Activated CD8-positive, alpha-beta memory T cell treated with anti-CD3 and anti-CD28 coated beads, Interleukin-2, amount 50 U/mL, for 48 hours (primary cell): Measurements from ENCODE around the gene YBEY.
A peak's percentile ranks its signal among the peaks of the same experiment; 100 is the strongest.
"Not testable (repeated sequence)": the region's sequence is repeated elsewhere in the genome, so short reads cannot be mapped to it uniquely, and the experiment has no call there.

Experiments
- DNase-seq: peaks from one replicate; pipeline ENCODE4 v3.0.0-alpha.2; 2020

Gene YBEY

GRCh38 chr21:46308431-46308830 lies 22.3 kb downstream of the YBEY start:
- DNase-seq, result no peak

DNA sequence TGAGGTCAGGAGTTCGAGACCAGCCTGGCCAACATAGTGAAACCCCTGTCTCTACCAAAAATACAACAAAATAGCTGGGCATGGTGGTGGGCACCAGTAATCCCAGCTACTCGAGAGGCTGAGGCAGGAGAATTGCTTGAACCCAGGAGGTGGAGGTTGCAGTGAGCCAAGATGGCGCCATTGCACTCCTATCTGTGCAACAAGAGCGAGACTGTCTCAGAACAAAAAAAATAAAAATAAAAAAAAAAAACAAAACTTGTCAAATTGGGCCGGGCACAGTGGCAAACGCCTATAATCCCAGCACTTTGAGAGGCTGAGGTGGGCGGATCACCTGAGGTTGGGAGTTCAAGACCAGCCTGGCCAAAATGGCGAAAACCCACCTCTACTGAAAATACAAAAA lies 24.1 kb downstream of the YBEY start:
- DNase-seq, result not testable (repeated sequence)

DNA sequence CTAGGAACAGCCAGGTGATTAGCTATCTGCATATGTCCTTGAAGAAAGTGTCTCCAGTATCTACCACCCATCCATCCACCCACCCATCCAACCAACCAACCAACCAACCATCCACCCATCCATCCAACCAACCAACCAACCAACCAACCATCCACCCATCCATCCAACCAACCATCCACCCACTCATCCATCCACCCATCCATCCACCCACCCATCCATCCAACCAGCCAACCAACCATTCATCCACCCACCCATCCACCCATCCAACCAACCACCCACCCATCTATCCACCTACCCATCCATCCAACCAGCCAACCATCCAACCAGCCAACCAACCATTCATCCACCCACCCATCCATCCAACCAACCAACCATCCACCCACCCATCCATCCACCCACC lies 25.4 kb downstream of the YBEY start:
- no peak for DNase-seq

DNA sequence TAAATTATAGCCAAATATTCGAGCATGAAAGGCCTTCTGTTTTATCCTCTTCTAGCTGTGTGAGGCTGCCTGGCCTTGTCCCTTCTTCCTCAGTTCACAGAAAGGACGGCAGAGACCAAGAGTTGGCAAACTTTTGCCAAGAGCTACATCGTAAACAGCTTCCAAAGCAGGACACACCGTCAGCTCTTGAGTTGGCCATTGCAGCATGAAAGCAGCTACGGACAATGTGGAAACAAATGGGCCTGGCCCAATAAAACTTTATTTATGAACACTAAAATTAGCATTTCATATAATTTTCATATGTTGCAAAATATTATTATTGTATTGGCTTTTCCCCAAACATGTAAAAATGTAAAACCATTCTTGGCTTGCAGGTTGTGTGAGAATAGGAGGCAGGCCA lies 26.8 kb downstream of the YBEY start:
- no peak for DNase-seq

GRCh38 chr21:46314441-46315020 lies 28.4 kb downstream of the YBEY start:
- no peak for DNase-seq

- no peak for DNase-seq
Observed at GRCh38 chr21:46316708-46317324, 30.7 kb downstream of the YBEY start.

DNA sequence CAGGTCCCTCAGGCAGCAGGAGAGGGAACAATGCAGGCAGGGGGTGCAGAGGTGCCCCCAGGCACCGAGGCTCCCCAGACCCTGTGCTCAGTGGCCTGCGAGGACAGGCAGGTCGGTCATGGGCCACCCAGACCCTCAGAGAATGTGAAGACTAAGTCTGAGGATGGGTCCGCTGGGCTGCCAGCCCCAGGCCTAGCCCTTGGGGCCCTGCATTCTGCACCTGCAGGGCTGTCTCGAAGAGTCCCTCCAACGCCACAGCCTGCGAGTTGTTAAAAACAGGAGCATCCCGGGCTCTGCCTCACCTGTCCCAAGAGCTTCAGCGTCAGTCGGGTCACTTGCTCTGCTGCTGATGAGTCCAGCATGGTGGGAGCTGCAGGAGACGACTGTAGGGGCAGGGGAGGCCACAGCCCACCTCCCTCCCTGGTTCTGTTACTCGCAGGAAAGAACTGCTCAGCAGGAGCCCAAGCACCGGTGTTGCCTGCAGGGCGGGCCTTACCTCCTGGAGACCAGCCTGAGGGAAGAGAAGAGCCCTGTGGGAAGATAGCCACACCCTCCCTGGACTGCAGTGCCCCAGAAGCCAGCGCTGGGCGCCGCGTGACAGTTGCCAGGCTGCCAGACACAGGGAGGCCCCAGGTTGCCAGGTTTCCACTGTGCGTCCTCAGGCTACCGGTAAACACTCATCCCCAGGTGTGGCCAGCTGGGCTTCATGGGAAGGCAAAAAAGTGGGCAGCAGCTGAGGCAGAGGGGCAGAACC lies 31.7 kb downstream of the YBEY start:
- no peak for DNase-seq

GRCh38 chr21:46318464-46318845 lies 32.3 kb downstream of the YBEY start:
- DNase-seq, result no peak

GRCh38 chr21:46319186-46319585 lies 33.0 kb downstream of the YBEY start:
- no peak for DNase-seq

DNA sequence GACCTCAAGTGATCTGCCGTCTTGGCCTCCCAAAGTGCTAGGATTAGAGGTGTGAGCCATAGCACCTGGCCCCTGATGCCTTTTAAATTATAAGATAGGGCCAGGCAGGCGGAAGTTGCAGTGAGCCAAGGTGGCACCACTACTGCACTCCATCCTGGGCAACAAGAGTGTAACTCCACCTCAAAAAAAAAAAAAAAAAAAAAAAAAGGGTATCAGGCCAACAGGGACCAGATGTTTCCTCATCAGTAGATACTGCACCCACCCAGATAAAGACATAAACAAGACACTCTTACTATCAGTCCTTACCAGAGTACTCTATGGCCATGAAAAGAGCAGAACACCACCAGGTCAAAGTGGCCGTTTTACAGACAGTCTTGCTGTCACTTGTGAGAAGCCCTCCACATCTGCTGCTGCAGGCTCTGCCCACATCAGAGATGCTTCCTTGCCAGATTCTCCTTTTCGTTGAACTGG lies 34.2 kb downstream of the YBEY start:
- DNase-seq, result no peak

DNA sequence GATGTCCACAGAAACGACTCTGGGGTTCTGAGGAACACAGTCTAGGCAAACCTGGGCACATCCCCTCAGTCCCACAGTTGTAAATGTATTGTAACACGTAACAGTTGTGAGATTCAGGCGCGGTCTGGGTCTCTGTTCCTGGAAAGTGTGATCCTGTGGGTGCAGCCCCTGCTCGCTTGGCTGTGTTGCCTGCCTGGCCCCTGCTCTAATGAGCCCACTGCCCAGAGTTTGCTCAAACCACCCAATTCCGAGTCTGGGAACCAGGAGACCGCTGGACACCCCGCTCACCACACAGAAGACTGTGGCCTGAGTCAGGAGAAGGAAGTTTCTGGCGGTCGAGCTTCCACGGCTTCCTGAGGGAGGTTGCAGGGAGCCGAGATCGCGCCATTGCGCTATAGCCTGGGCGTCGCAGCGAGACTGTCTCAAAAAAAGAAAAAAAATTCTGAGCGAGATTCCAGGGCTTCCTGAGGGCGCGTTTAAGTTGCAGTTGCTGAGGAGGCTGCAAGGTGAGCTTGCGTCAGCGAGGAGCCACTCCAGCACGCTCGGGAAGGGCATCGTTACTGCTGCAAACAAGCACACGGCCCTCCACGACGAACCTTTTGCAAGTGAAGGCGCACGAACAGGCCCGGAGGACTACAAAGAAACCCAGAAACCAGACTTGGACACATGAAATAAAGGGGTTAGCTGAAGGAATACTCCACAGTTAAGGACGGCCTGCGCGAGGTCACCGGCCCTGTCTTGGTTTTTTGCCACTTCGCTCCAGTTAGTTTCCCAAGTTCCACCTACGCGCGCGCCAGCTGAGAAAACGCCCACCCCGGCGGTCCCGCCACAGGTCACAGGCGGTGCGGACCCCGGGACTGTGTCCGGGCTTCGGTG lies 36.4 kb downstream of the YBEY start:
- peak; percentile 72 for DNase-seq

DNA sequence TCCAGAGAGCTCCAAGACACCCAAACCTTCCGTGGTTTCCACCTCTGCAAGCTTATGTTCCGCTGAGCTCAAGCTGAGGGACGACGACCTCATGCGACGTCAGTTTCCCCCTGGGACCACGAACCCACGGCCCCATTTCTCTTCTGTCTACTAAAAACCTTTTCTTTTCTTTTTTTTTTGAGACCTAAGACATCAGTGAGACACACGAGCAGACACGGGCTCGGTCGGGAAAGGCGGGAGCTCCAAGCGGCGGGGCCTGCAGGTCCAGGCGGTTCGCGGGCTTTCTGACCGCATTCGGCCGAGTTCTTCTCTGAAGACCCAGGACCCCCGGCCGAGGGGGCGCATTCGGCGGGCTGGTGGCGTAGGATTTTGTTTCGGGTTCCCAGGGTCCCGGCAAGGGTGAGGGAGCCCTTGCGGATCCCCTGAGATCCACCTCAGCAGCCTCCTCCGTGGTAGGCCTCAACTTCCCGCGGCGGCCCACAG lies 37.1 kb downstream of the YBEY start:
- no peak for DNase-seq

DNA sequence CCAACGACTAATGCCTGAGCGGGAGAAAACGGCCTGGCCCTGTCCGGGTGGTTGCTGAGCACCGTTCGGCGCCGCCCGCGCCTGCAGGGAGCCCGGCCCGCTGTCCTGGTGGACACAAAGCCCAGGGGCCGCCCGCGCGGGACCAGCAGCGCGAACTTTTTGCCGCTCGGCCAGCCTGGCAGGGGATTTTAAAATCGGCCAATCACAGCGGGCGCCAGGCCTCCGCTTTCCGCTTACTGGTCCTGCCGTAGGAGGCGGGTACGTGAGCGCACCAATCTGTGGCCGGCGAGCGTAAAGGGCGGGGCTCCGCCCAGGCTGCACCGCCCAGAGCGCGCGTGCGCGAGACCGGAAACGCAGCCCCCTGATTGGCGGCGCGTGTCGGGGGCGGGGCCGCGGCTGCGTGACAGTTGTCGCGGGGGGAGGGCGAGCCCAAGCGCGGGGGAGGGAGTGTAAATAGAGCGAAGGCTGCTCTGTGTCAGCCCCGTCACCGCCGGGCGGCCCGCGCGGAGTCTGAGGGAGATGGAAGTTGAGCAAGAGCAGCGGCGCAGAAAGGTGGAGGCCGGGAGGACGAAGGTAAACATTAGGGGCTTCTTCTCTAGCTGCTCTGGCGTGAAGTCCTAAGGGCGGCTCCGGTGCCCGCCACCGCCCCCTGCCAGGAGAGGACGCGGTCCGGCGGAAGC lies 37.7 kb downstream of the YBEY start, which contains the start of the genes C21orf58 and PCNT:
C21orf58 (minus strand) TSS at position 161 of the 680 bp plus-strand sequence. CDS start 1,132 bp downstream, outside the sequence.
PCNT (plus strand) TSS at position 447 of the 680 bp plus-strand sequence; CDS start at position 520, 73 bp downstream.
- DNase-seq, result peak; percentile 98

GRCh38 chr21:46324390-46325072 lies 38.4 kb downstream of the YBEY start:
- DNase-seq, result peak; percentile 93

- DNase-seq, result peak; percentile 73
Observed at GRCh38 chr21:46325073-46325912, 39.2 kb downstream of the YBEY start.

- DNase-seq, result no peak
Observed at GRCh38 chr21:46326110-46326703, 40.1 kb downstream of the YBEY start.

- no peak for DNase-seq
Observed at GRCh38 chr21:46327711-46328110, 41.6 kb downstream of the YBEY start.

GRCh38 chr21:46328151-46328550 lies 42.0 kb downstream of the YBEY start:
- no peak for DNase-seq

GRCh38 chr21:46329796-46330195 lies 43.7 kb downstream of the YBEY start:
- DNase-seq, result no peak
